Type B pancreatic cell (in vitro differentiated cells): ENCODE results near the gene HSPB2. TPM values are rescaled to one million over a fixed set of nuclear protein-coding genes. Genes with fewer than 3 reads are reported as not detected.

ENCODE experiments used
- DNase-seq: peaks from one replicate; pipeline ENCODE4 v3.0.0; 2021; ENCODE audit warnings: mixed read lengths; ENCODE audit not compliant: unreplicated experiment; ENCODE audit errors: extremely low spot score
- H3K27ac Mint-ChIP-seq: 2 replicates; pipeline ENCODE4 v1.8.0; 2021; ENCODE audit warnings: mild to moderate bottlenecking, mixed read lengths
- H3K27me3 Mint-ChIP-seq: 2 replicates; pipeline ENCODE4 v1.8.0; 2021; ENCODE audit warnings: mixed read lengths
- H3K36me3 Mint-ChIP-seq: 2 replicates; pipeline ENCODE4 v1.8.0; 2021; ENCODE audit warnings: mixed read lengths
- H3K4me1 Mint-ChIP-seq: one replicate; pipeline ENCODE4 v1.8.0; 2021; ENCODE audit warnings: mixed read lengths; ENCODE audit not compliant: unreplicated experiment
- H3K4me3 Mint-ChIP-seq: 2 replicates; pipeline ENCODE4 v1.8.0; 2021; ENCODE audit warnings: mild to moderate bottlenecking, mixed read lengths
- H3K9me3 Mint-ChIP-seq: 2 replicates; pipeline ENCODE4 v1.8.0; 2021; ENCODE audit warnings: mixed read lengths
- CTCF ChIP-seq: fragments of 200-600 bp; sonication (generic); conservative IDR thresholded peaks from 2 replicates; pipeline ENCODE4 v1.5.0; 2021; ENCODE audit warnings: antibody characterized with exemption, mild to moderate bottlenecking
- total RNA-seq: library from RNA; stranded (reverse); gene quantifications from 2 replicates; pipeline ENCODE4 v1.2.1, GENCODE V29; 2021; ENCODE audit warnings: low replicate concordance

HSPB2 gene
- total RNA-seq, 1 donor from 2014 or later, result not detected

- Mint-ChIP-seq H3K4me1 (peaks cover 13% of the 10 kb centered on the region), H3K4me3 (no peak overlapping the region), H3K36me3 (peaks cover 19% of the 10 kb centered on the region), H3K27ac (no peak overlapping the region), H3K9me3 (no peaks in the 10 kb centered on the region), H3K27me3 (no peaks in the 10 kb centered on the region)
- TF ChIP-seq CTCF, result no peak
- DNase-seq, result no peak
Observed at GRCh38 chr11:111947143-111947542, 34.6 kb downstream of the HSPB2 start.

- H3K4me1 Mint-ChIP-seq, result peaks cover 3% of the 10 kb centered on the region
- peaks cover 12% of the 10 kb centered on the region for H3K36me3 Mint-ChIP-seq
- H3K9me3 Mint-ChIP-seq, result no peaks in the 10 kb centered on the region
- TF ChIP-seq CTCF, result no peak
- no peaks in the 10 kb centered on the region for H3K27me3 Mint-ChIP-seq
- DNase-seq, result no peak
- H3K4me3 Mint-ChIP-seq, result no peak overlapping the region
- no peak overlapping the region for H3K27ac Mint-ChIP-seq
Observed at GRCh38 chr11:111949519-111950426, 37.2 kb downstream of the HSPB2 start.

- TF ChIP-seq CTCF, result no peak
- no peaks in the 10 kb centered on the region for H3K9me3 Mint-ChIP-seq
- H3K4me1 Mint-ChIP-seq, result no peaks in the 10 kb centered on the region
- H3K36me3 Mint-ChIP-seq, result peaks cover 11% of the 10 kb centered on the region
- DNase-seq, result no peak
- no peaks in the 10 kb centered on the region for H3K27me3 Mint-ChIP-seq
- no peak overlapping the region for H3K4me3 Mint-ChIP-seq
- H3K27ac Mint-ChIP-seq, result no peak overlapping the region
Observed at GRCh38 chr11:111951565-111951964, 39.0 kb downstream of the HSPB2 start.

DNA sequence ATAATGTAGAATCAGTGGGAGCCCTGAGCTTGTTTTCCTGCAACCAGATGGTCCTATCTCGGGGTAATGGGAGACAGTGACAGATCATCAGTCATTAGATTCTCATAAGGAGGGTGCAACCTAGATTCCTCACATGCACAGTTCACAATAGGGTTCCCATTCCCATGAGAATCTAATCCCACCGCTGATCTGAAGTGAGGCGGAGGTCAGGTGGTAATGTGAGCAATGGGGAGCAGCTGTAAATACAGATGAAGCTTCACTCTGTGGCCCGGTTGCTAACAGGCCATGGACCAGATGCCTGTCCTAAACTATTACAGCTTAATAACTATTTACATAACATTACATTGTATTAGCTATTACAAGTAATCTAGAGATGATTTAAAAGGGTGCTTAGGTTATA lies 41.6 kb downstream of the HSPB2 start:
- Mint-ChIP-seq H3K27ac (no peak overlapping the region), H3K4me1 (no peaks in the 10 kb centered on the region), H3K27me3 (no peaks in the 10 kb centered on the region), H3K4me3 (no peak overlapping the region), H3K9me3 (no peaks in the 10 kb centered on the region), H3K36me3 (peaks cover 12% of the 10 kb centered on the region)
- no peak for DNase-seq
- no peak for TF ChIP-seq CTCF

GRCh38 chr11:111957663-111958444 lies 45.3 kb downstream of the HSPB2 start:
- H3K36me3 Mint-ChIP-seq, result peaks cover 5% of the 10 kb centered on the region
- H3K4me3 Mint-ChIP-seq, result no peak overlapping the region
- no peak for DNase-seq
- peaks cover 10% of the 10 kb centered on the region for H3K4me1 Mint-ChIP-seq
- no peak for TF ChIP-seq CTCF
- no peak overlapping the region for H3K27ac Mint-ChIP-seq
- H3K27me3 Mint-ChIP-seq, result no peaks in the 10 kb centered on the region
- H3K9me3 Mint-ChIP-seq, result no peaks in the 10 kb centered on the region
